NCI-H1436 treated with DMSO at 0.1 percent for 48 hours (cell line): ENCODE results near the gene SELENOM.
"Not testable (repeated sequence)": the region's sequence is repeated elsewhere in the genome, so short reads cannot be mapped to it uniquely, and the experiment has no call there.

ENCODE experiments used
- DNase-seq: peaks from one replicate; lab custom pipeline; 2025; lab: John Stamatoyannopoulos, UW

The SELENOM gene

DNA sequence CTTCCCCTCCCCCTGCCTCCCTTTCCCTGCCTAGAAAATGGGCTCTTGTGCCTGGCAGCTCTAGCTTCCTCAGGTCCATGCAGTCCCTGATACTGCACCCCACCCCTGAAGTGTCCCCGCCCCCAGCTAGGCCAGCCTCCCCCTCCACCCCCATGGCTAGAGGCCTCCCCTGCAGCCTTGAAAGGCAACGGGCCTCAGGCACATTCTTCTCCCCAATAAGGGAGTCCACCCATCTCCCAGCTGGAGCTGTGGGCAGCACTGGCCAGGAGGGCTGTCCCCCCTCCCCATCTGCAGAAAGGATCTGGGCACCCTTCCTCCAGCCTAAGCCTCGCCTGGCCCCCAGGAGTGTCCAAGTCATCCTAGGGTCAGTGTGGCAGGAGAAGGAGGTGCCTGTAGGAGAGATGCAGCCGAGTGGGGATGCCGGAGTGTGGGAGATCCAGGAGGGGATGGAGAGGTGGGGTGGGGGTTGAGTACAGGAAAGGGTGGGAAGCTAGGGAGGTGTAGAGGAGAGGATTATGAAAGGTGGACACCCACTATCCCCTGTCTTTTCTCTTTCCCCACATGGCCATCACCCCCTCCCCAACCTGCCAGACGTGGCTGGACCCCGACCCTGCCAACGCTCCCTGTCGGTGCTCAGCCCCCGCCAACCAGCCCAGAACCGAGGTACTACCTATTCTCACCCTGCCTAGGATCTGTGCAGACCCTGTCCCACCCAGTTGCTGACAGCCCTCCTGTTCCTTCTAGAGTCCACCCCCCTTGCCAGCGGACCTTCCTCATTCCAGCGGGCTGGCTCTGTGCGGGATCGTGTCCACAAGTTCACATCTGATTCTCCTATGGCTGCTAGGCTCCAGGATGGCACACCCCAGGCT, 16.9 kb downstream of the SELENOM start:
- DNase-seq = no peak

DNA sequence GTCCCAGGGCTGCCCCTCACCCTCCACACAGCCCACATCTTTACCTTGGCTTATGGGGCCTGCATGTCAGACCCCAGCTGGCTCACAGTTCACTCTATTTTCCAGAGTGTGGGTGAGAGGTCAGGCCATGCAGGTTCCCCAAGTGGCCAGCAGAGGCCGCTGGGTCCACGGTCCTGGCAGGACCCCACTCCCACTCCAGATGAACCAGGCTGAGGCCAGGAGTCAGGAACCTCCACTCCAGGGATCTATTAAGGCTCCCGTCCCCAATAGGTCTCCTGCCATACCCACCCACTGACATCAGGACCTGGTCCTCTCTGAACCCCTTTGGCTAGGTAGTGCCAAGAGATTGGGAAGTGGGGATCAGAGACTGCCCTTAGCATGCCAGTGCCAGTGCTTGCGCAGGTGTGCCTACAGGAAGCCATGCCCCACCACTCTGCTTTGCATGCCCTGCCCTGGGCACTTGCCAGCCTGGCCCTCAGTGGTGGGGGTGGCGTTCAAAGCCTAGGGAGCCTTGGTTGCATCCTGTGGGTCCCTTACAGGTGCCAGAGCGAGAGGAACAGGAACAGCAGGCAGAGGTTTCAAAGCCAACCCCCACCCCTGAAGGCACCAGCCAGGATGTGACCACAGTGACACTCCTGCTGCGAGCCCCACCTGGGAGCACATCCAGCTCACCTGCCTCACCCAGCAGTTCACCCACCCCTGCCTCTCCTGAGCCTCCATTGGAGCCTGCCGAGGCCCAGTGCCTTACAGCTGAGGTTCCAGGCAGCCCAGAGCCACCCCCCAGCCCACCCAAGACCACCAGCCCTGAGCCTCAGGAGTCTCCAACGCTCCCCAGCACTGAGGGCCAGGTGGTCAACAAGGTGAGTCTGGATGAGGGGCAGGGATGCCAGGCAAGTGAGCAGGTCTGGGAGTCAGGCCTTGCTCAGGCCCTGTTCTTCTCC, 17.9 kb downstream of the SELENOM start:
- DNase-seq = no peak

DNA sequence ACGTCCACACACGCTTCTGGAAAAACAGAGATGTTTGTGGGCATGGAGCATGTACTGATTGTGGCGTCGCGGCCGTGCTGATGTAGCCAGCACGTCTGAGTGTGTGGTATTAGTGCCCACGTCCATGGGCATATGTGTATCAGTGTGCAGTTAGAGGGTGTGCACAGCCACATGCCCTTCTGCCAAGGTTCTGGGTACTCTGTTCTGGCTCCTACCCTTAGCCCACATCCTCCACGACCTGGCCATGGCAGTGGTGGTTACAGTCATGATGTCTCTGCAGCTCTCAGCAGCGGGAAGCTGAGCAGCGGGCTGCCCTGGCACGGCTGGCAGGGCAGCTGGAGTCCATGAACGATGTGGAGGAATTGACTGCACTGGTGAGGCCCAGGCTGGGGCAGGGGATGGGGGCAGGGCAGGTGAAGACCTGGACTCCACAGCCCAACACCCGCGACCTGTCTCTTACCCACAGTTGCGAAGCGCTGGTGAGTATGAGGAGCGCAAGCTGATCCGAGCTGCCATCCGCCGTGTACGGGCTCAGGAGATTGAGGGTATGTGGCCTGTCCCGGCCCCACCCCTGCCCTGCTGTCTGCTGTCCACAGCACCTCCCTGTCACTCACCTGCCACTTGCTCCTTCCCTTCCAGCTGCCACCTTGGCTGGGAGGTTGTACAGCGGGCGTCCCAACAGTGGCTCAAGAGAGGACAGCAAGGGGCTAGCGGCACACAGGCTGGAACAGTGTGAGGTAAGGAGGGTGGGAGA, 19.0 kb downstream of the SELENOM start:
- no peak for DNase-seq

DNA sequence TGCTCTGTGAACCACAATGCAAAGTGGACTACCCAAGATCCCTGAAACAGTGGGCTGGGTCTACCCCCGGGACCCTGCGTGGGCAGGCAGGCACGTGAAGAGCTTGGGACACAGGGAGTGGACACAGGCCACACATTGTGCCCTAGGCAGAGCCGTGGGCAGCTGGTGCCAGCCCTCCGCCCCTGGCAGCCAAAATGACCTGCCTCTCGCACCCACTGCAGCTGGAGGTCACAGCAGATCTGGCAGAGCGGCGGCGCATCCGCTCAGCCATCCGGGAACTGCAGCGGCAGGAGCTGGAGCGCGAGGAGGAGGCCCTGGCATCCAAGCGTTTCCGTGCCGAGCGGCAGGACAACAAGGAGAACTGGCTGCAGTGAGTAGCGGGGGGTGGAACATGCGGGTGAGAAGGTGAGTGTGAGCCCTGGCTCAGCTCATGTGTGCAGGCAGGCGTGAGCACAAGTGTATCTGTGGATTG, 19.6 kb downstream of the SELENOM start:
- DNase-seq = no peak

DNA sequence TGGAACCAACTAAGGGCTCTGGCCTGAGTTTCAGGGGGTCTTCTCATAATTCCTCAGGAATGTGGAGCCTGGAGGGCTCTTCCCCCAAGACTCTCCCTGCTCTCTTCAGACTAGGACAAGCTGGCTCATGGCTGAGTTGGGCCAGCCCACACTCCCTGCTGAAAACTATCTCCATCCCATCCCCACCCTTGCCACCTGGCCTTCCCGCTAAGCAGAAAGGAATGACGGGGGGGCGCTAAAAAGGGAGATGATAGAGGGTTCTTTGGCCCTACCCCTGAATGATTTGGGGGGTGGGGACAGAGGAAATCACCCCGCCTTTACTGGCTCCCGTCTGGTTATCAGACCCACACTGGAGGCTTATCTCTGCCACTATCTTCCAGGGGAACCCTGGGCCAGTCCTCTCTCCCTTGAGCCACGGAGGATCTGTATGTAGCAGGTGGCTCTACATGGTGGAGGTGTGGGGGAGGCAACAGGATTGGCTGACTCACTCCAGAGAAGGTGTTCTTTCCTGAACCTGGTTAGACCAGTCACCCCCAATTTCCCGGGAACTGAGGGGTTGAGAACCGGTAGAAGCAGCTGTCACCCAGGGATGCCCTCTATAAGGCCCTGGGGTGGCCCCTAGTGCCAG, 20.6 kb downstream of the SELENOM start:
- no peak for DNase-seq

DNA sequence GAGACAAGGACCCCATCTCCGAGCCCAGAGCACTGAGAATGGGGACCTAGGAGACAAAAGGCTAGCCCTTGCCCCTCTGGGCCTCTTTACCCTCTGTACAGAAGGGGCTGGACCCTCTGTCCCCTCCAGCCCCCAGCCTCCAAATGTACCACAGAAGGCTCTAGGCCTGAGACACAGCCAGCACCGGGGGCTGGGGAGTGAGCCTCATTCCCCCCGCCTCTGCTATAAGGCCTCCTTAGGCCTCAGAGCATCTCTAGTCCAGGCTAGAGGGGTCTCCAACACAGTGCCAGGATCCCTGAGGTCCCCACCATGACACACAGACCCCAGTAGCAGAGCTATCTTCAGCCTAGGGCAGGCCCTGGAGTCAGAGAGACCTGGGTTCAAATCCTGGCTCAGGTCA, 21.4 kb downstream of the SELENOM start:
- DNase-seq = no peak

DNA sequence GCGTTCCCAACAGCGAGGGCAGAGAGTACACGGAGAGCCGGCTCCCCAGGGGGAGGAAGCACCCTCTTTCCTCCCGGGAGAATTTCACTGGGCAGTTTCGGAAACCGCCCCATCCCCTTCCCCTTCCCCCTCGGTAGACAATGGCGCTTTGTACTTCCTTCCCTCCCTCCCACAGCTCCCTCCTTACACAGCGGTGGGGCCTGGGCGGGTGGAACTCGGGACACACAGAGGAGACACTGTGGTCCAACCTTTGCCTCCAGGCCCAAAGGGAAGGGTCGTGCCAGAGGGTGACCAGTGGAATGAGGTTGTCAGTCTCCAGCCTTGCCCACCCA, 21.9 kb downstream of the SELENOM start:
- no peak for DNase-seq

DNA sequence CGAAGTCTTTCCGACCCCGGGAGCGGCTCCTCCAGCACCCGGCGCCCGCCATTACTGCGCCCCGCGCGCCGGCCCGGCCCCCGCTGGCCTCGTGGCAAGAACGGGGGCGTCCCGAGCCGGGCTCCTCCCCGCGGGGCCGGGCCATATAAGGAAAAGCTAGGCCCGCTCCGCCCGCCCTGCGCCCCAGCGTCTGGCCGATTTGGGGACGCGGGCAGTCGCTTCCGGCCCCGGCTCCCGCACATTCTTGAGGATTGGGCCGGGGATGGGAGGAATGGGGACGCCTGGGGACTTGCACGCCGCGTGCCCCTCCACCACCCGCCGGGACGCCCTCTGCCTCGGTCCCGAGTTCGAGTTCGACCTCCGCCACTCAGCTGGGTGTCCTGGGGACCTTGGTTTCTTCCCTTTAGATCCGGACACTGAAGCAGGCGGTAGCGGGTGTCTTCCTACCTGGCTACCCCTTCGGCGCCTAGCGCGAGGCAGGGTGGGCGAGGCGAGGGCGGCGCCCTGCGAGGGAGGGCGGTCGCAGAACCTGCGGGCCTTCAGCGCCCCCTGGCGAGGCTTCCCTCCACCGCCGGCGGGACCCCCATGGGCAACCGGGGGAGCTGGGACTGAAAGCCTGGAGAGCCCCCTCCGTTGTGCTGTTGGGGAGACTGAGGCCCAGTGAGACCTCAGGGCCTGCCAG, 22.4 kb downstream of the SELENOM start:
- no peak for DNase-seq

DNA sequence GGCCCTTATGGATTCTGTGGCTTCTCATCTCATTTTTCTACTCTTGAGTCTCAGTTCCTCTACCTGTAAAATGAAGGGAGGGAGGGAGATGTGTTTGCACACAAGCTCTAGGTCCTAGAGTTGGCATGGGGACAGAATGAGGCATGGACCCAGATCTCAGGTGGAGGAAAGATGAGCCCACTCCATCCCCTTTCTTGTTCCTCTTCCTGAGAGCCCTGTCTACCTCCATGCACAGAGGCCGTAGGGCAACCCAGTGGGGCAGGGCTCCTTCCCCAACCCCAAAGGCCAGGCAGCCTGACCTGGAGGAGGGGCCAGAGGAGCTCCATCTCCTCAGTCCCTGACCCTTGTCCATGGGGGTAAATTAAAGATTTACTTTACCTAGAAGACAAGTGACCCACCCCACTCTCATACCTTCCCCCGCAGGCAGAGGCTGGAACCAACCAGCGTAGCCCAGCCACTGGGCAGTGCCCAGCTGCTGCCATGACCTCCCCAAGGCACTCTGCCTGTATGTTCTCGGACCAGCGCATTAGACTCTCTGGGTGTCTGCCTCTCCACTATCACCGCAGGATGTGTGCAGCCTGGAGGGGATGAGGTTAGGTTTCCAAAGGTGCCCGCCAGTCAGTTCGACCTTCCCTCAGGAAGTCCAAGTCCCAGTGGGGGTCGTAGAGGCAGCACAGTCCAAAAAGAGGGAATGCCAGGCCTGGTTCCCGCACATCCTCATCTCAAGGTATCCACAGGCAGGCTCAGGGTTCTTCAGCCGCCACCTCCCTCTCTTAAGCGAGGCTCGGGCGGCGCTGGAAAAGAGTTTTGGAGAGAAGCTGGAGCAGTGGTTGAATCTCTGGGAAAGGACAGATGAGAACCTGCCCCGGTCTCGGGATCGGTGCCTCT, 23.2 kb downstream of the SELENOM start:
- no peak for DNase-seq

DNA sequence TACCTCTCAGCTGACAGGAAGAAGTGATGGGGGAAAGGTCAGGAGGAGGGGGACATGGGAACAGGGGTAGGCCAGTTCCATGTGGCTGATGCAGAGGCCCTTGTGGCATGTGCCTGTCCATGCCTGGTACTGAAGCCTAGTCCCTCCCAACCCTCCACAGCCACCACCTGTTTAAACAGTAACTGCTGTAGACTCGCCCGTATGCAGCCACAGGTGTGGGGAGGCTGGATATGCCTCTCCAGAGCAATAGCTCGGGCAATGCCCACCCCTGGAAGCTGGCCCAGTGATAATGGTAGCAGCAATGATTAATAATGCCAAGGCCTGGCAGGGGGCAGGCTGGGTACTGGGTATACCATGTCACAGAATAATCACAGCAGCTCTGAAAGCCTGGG, 24.0 kb downstream of the SELENOM start:
- no peak for DNase-seq

DNA sequence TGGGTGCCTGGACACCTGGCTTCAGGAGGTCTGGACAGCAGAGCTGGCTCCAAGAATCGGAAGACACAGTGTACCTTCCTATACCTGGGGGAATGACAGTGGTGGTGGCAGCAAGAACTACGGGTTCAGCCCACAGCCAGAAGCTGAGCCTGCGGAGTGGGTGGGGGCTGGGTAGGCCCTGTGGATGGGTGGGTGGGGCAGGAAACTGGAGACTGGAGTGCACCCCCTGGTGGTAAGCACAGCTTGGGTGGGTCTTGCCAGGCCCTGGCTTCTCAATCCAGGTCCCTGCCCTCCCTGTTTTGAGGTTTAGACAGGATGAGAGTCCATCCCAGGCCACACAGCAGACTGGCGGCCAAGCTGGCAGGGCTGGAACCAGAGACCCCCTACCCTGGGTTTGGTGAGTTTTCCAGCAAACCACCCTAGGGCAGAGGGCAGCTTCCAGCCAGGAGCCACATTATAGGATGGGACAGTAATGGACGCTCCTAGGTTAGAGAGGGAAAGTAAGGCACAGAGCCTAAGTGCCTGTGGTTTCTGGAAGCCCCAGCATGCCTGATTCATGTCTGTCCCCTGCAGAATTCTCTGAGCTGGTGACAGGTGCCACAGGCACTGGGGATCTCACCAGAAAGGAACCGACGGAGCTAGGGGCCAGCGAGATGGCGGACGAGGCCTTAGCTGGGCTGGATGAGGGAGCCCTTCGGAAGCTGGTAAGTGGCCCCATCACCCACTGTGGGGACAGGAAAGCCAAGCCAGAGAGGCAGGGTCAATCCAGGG, 24.6 kb downstream of the SELENOM start:
- DNase-seq = no peak

DNA sequence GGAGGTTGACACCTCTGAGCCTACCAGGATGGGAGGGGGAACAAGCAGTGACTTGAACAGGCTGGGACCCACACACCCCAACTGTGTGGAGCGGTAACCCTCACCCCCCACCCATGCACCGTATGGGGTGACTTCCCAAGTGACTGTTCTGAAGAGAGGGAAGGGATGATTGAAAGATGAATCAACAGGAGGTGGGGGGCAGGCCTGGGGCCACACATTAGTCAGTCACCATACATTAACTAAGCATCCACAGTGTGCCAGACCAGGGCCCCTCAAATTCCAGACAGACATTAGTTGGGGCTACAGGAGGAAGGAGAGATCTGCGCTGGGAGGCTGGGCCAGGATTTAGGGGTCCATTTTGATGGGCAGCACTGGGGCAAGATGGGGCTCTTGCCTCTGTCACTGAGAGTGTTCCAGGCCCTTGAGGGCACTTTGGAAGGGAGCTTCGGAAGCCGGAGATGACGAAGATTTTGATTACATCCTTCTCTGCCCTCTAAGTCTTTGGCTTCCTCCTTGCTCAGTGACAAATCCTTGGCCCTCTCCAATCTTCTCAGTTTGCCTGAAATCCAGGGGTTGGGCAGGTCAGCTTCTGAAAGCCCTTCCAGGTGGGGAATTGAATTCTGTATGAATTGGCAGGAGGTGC, 25.3 kb downstream of the SELENOM start:
- DNase-seq = no peak

DNA sequence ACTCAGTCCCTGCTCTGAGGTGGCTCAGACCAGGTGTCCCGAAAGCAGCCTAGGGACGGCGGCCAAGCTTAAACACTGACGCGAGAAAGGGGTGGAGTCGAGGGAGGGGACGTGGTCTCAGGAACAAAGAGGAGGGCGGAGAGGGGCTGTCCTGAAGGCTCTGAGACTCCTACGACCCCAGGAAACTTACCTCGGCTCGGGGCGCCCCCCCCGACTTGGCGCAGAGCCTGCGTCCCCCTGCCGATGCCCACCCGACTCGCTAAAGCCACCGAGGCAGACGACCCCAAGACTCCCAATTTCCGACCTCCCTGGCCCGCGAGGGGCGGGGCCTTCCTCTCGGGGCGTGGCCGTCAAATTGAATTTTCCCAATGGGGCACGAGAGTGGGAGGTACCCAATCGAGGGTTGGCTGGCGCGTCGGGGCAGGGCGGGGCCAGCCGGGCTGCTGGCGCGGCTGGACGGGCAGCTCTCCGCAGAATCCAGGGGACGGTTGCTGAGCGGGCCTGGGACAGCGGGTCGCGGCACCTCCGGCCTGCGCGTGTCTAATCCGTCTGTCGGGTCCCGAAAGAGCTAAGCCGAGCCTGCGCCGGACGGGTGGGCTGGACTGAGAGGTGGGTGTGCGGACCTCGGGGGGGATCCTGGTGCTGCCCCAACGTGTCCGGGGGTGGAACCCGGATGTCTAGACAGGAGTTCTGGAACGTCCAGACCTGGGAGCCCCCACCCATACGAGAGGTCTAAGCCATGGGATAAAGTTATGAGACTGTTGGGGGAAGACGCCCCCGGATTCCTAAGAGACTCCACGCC, 26.3 kb downstream of the SELENOM start, which contains the start of gene SMTN:
SMTN (plus strand) TSS at position 471 of the 802 bp plus-strand sequence. CDS start 1,941 bp downstream, outside the sequence.
- DNase-seq = peak; percentile 44

DNA sequence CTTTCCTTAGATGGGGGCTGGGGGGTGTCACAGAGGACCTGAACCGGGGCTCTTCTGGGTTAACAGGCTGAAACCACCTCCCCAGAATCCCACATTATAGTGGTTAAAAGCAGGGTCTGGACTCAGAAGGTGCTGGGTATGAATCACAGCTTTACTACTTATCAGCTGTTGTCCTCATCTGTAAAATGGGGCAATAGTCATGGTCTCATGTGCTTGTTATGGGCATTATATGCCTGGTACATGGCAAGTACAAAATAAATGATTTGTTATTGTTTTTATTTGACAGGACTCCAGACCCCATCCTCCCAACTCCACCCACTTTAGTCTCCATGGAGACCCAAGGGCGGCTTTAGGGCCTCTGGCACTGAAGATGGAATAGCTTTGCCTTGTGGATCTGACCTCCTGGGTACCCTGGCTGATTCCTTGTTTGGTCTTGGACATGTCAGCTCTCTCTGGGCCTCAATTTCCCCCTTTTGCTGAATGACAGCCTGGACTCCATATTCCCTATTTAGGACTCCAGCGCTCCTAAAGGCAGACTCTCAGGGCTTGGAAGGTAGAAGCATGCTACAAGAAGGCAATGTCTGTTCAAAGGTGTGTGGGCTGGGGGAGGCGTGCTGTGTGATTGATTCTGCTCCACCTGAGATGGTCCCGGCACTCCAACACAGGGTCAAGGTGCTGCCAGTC, 27.1 kb downstream of the SELENOM start:
- no peak for DNase-seq

DNA sequence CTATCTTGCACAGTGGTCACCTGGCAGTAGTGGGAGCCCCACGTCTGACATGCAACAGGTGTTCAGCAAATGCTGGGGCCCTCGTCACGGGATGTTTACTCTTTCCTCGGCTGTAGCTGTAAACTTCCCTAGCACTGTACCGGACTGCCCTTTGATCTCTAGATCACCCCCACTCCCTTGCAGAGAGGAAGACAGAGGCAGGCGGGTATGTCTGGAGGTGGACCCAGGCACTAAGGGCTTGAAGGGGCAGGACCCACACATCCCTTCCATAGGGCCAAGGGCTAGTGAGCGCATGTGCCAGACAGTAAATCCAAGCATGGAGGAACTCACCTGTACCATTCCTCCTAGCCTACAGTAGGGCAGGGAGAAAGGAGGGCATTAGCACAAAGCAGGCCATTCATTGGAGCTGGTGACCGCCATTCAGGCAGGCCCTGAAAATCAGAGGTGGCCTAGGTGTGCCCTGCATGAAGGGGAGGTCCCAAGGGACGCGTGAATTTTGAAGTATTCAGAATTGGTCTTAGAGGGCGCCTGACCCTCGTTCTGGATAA, 28.2 kb downstream of the SELENOM start:
- DNase-seq = no peak

DNA sequence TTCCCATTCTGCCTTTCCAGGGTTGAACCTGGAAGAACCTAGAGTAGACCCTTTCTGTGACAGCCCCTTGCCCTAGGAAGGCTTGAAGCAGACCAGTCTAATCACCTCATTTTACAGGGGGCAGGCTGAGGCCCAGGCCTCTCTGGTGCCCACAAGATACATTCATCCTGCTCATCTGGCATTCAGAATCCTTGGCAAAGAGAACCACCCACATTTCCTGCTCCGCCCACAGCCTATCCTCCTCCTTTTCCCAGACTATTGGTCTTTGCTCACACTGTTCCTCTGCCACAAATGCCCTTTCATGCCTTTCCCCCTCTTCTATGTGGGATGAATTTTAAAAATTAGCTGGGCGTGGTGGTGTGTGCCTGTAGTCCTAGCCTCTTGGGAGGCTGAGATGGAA, 29.0 kb downstream of the SELENOM start:
- not testable (repeated sequence) for DNase-seq

DNA sequence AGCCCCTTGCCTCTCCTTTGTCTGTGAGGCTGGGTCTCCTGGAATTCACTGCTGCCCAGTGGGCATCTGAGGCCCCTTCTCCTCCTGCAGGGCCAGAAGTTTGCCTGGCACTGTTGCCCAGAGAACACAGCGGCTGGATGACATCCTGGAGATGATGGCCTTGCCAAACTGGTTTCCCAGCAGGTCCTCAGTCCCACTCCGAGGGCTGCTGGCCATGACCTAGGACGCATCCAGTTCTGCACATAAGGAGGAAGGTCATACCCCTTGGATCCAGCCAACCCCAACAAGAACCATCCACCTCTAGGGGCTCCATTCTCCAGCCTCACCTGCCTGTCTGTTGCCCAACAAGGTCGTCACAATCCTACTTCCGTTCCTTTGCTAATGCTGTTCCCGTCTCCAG, 29.7 kb downstream of the SELENOM start:
- no peak for DNase-seq
